Right cardiac atrium (tissue), 5 donors: ENCODE measurements around the gene ALPK1. TPM values are rescaled to one million over a fixed set of nuclear protein-coding genes. Genes with fewer than 3 reads are reported as not detected.

ENCODE experiments used
- ATAC-seq, 2 donors: fragments of 200-7000 bp; cut with Tn5 transposase; one replicate each; pipeline versions ENCODE4 v1.8.0 to v1.9.1; 2020; ENCODE audit warnings: moderate library complexity in 2 of 2, mild to moderate bottlenecking in 1 of 2
- DNase-seq, 3 donors: peaks; one replicate each; pipeline ENCODE4 v3.0.0-alpha.2; 2020
- H3K27ac ChIP-seq: one replicate; pipeline ENCODE4 v1.5.1; 2013; ENCODE audit warnings: mild to moderate bottlenecking, low read length, control low read depth, moderate library complexity
- H3K27me3 ChIP-seq: one replicate; pipeline ENCODE4 v1.6.1; 2013; ENCODE audit not compliant: control insufficient read depth, insufficient read depth
- H3K4me1 ChIP-seq: one replicate; pipeline ENCODE4 v1.6.1; 2013; ENCODE audit warnings: low read length; ENCODE audit not compliant: control insufficient read depth, insufficient read depth
- H3K4me3 ChIP-seq: one replicate; pipeline ENCODE4 v1.5.1; 2013; ENCODE audit warnings: low read length, control low read depth
- H3K9me3 ChIP-seq: one replicate; pipeline ENCODE4 v1.6.1; 2013; ENCODE audit warnings: low read length; ENCODE audit not compliant: control insufficient read depth
- WGBS: extraction: QIAGEN DNeasy Blood & Tissue Kit; methylation state at CpG from one replicate; pipeline ENCODE4 v1.1.7; 2013; 5-methylcytosine and 5-hydroxymethylcytosine counted together
- intact Hi-C, 4 donors: fragments of 100-400 bp; cut with DNase I; formaldehyde crosslinking; loops; one replicate each; pipeline versions ENCODE4 v1.11.0 to v1.14.0; 2022 to 2023
- long read RNA-seq, 4 donors: library from polyadenylated mRNA; unstranded; transcript quantifications; one replicate each; pipeline ENCODE4 v2.0.0, GENCODE V29; 2020 to 2021
- polyA plus RNA-seq: library from polyadenylated mRNA; stranded (reverse); fragments of 200-250 nt; gene quantifications from one replicate; pipeline ENCODE4 v1.2.3, GENCODE V29; 2013
- total RNA-seq, 4 donors: library from RNA; stranded (reverse); fragmentation: NEBNext Ultra II Directional; extraction: Animal tissue kit (Norgen Biotek cat#: 25700); gene quantifications; one replicate each; pipeline ENCODE4 v1.2.1, GENCODE V29; 2021
- donor health status: healthy with polysubstance abuse.
- donor health status: DM: no; HTN: yes; CAD: no.
- donor health status: DM: no; HTN: no; CAD: no.
- donor health status: DM: no; HTN: yes; CAD: no; lungs with severe emphysema.
- donor health status: DM: yes; HTN: yes; CAD: no.

Gene ALPK1
- total RNA-seq (1 to 10 TPM; 7.7 to 8.9 (median 8.2) TPM), polyA plus RNA-seq (2.6 TPM)
- long read RNA-seq, donor 1, full-length matches to known transcripts: 3 of 4 reads
- long read RNA-seq, donor 1, partial matches to known transcripts: 0 of 4 reads
- long read RNA-seq, donor 1, other reads (novel, unspliced or antisense): 1 of 4 reads
- long read RNA-seq, donor 2, full-length matches to known transcripts: 1 of 2 reads
- long read RNA-seq, donor 2, partial matches to known transcripts: 0 of 2 reads
- long read RNA-seq, donor 2, other reads (novel, unspliced or antisense): 1 of 2 reads
- long read RNA-seq, donor 3, full-length matches to known transcripts: 2 of 14 reads
- long read RNA-seq, donor 3, partial matches to known transcripts: 7 of 14 reads
- long read RNA-seq, donor 3, other reads (novel, unspliced or antisense): 5 of 14 reads
- long read RNA-seq, donor 4: 0 reads

GRCh38 chr4:112296949-112297880 lies at the start of gene ALPK1:
Gene ALPK1, plus strand, starts transcription at chr4:112297369.
- H3K27me3 ChIP-seq: no peaks in the 10 kb centered on the region
- no peaks in the 10 kb centered on the region for H3K9me3 ChIP-seq
- WGBS: 7% methylated on average over 4 of the region's 4 CpGs
- peak within 1 kb of the TSS; percentile 81 for H3K4me3 ChIP-seq
- intact Hi-C loops: no loop called here
- no peaks in the 10 kb centered on the region for H3K4me1 ChIP-seq
- ATAC-seq (peak; percentile 97 to 99), DNase-seq (no peak)
- H3K27ac ChIP-seq: no peak within 1 kb of the TSS

GRCh38 chr4:112251019-112251643 lies 46.0 kb upstream of the ALPK1 start:
- WGBS: 73% methylated on average over 3 of the region's 3 CpGs
- no peak overlapping the region for H3K27ac ChIP-seq
- no peaks in the 10 kb centered on the region for H3K27me3 ChIP-seq
- DNase-seq (no peak), ATAC-seq (peak; percentile 90)
- H3K4me1 ChIP-seq: no peaks in the 10 kb centered on the region
- intact Hi-C loops: no loop called here
- no peaks in the 10 kb centered on the region for H3K9me3 ChIP-seq
- H3K4me3 ChIP-seq: no peak overlapping the region

DNA sequence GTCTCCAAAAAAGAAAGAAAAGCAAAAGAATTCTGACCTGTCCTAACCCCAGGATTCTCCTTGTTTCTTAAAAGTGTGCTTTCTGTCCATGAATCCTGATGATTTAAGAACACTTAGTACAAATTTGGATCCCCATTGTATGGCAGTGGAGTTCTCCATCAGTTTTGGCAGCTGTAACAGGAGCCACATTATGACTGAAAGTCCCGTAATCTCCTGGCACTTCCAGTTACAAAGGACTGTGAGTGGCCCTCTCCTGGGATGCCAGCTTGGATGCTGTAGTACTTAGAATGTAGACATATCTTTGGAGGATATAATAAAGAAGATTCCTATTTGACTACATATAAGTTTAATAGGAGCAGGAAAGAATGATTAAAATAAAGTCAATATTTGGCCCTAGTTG lies 44.9 kb upstream of the ALPK1 start:
- ATAC-seq: peak; percentile 39 to 50
- Histone ChIP-seq H3K9me3 (no peaks in the 10 kb centered on the region), H3K27ac (peak overlapping the region; percentile 45), H3K27me3 (no peaks in the 10 kb centered on the region), H3K4me3 (no peak overlapping the region), H3K4me1 (no peaks in the 10 kb centered on the region)
- no peak for DNase-seq
- intact Hi-C loops: no loop called here
- WGBS: 65% methylated on average over 1 of the region's 1 CpG

DNA sequence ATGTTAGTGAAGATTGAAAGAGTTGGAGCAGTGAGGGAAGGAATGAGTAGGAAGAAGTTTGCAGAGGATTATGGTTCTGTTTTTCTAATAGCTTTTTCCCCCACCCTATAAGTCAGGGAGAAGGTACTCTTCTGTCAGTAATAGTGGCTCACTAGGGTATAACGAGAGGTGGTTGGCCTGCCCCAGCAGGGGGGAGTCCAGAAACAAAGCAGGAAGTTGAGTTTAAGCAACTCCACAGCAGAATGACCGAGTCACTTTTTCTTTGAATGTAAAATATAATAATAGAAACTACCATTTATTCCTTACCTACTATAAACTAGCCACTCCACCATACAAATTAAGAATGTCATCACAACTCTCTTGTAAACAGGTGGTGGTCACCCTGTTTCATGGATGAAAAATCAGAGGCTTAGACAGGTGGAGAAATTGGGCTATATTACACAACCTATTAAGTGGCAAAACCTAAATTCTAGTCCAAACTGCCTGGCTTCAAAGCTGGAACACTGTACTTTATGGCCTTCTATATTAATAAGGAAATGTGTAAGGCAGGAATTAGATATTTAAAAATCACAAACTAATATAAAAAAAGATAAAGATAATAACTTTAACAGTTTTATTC lies 43.7 kb upstream of the ALPK1 start:
- WGBS: 69% methylated on average over 2 of the region's 2 CpGs
- Histone ChIP-seq H3K9me3 (no peaks in the 10 kb centered on the region), H3K27me3 (no peaks in the 10 kb centered on the region), H3K4me1 (no peaks in the 10 kb centered on the region), H3K27ac (no peak overlapping the region), H3K4me3 (no peak overlapping the region)
- intact Hi-C loops: no loop called here
- DNase-seq (no peak), ATAC-seq (no peak)

DNA sequence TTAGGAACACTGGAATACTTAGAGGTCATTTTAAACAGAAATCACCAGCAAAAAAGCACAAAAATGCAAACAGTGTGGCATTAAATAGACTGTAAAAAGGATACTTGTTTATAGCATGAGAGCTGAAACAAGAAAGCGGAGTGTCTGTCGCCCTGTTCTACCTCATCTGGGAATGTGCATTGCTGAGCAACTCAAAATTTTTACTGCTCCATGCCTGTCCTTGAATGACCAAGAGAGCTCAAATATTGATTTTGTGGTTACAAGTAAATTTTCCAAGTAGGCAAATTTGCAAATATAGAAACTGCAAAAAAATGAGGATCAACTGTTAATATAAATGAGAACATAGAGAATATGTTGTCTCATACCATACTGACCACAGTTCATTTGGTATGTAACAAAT lies 40.1 kb upstream of the ALPK1 start:
- H3K9me3 ChIP-seq: no peaks in the 10 kb centered on the region
- intact Hi-C loops: no loop called here
- no peaks in the 10 kb centered on the region for H3K27me3 ChIP-seq

DNA sequence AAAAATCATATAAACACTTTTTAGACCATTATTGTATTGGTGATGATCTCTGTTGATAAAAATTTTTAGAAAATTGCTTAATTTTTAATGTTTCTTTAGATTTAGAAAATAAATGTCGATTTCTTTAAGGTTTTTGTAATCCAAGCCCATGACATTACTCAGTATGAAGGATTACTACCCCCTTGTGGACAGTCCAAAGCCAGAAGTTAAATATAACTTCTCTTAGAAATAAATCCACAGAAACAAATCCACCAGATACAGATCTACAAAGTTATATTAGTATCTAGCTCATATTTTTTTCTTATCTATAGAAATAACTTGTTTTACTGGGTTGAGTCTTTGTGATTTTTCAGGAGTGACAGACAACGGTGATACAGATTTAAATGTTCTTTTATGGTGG lies 30.3 kb upstream of the ALPK1 start:
- WGBS: 65% methylated on average over 2 of the region's 2 CpGs
- no peaks in the 10 kb centered on the region for H3K4me1 ChIP-seq
- ATAC-seq (peak in 1 of 2 donors; percentile 51), DNase-seq (no peak)
- H3K9me3 ChIP-seq: no peaks in the 10 kb centered on the region
- intact Hi-C loops: no loop called here
- H3K27ac ChIP-seq: no peak overlapping the region
- H3K4me3 ChIP-seq: no peak overlapping the region
- no peaks in the 10 kb centered on the region for H3K27me3 ChIP-seq

More for the DNA sequence above, 40.1 kb upstream of the ALPK1 start:
- Histone ChIP-seq H3K4me3 (no peak overlapping the region), H3K4me1 (no peaks in the 10 kb centered on the region), H3K27ac (no peak overlapping the region)
- DNase-seq (no peak), ATAC-seq (no peak)
- whole genome bisulfite sequencing: 97% methylated on average over 2 of the region's 2 CpGs

GRCh38 chr4:112270051-112270450 lies 27.1 kb upstream of the ALPK1 start:
- DNase-seq (no peak), ATAC-seq (no peak)
- Histone ChIP-seq H3K4me3 (no peak overlapping the region), H3K27me3 (no peaks in the 10 kb centered on the region), H3K4me1 (no peaks in the 10 kb centered on the region), H3K9me3 (no peaks in the 10 kb centered on the region), H3K27ac (no peak overlapping the region)
- intact Hi-C loops: no loop called here
- 82% methylated on average over 1 of the region's 1 CpG for WGBS

- no peaks in the 10 kb centered on the region for H3K4me1 ChIP-seq
- ATAC-seq (no peak), DNase-seq (no peak)
- H3K27me3 ChIP-seq: no peaks in the 10 kb centered on the region
- no peak overlapping the region for H3K27ac ChIP-seq
- intact Hi-C loops: no loop called here
- WGBS: 90% methylated on average over 8 of the region's 8 CpGs
- H3K4me3 ChIP-seq: no peak overlapping the region
- H3K9me3 ChIP-seq: no peaks in the 10 kb centered on the region
Observed at GRCh38 chr4:112270640-112271421, 26.3 kb upstream of the ALPK1 start.

DNA sequence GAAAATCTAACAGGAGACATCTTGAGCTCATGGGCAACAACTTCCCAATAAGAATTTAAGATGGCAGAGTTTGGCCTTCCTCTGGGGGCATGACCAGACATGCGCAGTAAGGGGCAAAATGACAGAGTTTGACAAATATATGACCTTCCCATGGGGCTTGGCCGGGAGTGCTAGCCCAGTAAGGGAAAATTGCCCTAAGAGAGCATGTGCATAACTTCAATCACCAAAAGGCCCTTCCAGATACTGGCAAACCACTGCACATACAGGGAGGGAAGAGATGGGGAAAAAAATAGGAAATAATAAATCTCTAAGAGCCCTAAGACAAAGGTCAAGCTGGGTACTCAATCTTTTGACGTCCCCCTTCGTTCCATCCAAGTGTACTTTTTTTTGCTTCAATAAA lies 24.9 kb upstream of the ALPK1 start:
- DNase-seq (no peak), ATAC-seq (no peak)
- H3K9me3 ChIP-seq: no peaks in the 10 kb centered on the region
- no peak overlapping the region for H3K4me3 ChIP-seq
- H3K27me3 ChIP-seq: no peaks in the 10 kb centered on the region
- H3K27ac ChIP-seq: no peak overlapping the region
- H3K4me1 ChIP-seq: no peaks in the 10 kb centered on the region
- intact Hi-C loops: no loop called here
- WGBS: 93% methylated on average over 4 of the region's 4 CpGs

DNA sequence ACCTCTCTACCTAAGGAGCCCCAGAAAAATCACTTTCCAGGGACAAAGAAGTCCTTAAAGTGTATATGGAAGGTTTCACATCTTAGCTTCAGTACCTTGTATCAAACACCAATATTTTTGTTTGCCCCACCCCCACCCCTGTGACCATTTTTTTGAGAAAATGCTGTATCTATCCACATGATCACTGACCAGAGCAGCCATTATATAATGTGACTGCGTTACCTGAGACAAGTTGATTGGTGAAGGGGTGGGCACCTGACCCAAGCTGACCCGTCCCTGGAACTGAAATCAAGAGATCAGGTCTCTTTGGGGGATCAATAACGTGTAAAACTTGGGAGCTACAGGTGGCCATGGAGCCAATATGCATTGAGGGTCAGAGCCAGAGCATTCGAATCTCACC lies 22.2 kb upstream of the ALPK1 start:
- intact Hi-C loops: no loop called here
- WGBS: 96% methylated on average over 4 of the region's 4 CpGs
- Histone ChIP-seq H3K4me3 (no peak overlapping the region), H3K4me1 (no peaks in the 10 kb centered on the region), H3K27me3 (no peaks in the 10 kb centered on the region), H3K27ac (no peak overlapping the region), H3K9me3 (no peaks in the 10 kb centered on the region)
- no peak for ATAC-seq
- no peak for DNase-seq
